ENCODE results near the gene RAB44. TPM values are rescaled to one million over a fixed set of nuclear protein-coding genes. Genes with fewer than 3 reads are reported as not detected.

RAB44 gene
- polyA plus RNA-seq, 1 of the 3 experiments (the other 2 are of a cell fraction): 0.12 TPM

DNA sequence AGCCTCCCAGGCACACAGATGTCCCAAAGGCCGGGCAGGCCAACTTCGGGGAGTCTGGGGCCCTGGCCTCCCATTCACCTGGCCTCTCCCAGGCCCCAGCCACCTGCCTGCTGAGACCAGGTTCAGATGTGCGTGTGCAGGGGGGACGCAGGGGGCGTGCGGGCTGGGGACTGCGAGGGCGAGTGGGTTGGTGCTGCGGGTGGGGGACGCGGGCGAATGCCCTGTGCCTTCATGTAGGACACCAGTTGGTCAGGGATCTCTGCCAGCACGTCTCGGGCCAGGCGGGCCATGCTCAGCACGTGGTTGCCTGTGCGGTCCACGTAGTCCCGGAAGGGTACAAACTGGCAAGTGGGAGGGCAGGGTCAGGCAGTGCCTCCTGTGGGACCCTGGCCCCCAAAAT is 44.5 kb downstream of the RAB44 start (continued):
- TF ChIP-seq FOXM1 (IDR thresholded peaks at IDR 0.05; ENCODE audit: low read depth) (no peak), RAD21 (IDR thresholded peaks at IDR 0.05; ENCODE audit: low read length) (no peak), EP300 (IDR thresholded peaks at IDR 0.05; ENCODE audit: borderline replicate concordance in 1 of 2, low read depth in 1 of 2, low read length in 1 of 2) (no peak), FOSL2 (IDR thresholded peaks at IDR 0.05; ENCODE audit: borderline replicate concordance, low read depth) (no peak), JUND (IDR thresholded peaks at IDR 0.05) (no peak), TAF1 (IDR thresholded peaks at IDR 0.05; ENCODE audit: borderline replicate concordance, low read depth, low read length) (no peak), RCOR1 (IDR thresholded peaks at IDR 0.05; ENCODE audit: low read length) (no peak), SMC3 (IDR thresholded peaks at IDR 0.05; ENCODE audit: low read depth, low read length) (no peak)
- TF ChIP-seq, protein P1, sequence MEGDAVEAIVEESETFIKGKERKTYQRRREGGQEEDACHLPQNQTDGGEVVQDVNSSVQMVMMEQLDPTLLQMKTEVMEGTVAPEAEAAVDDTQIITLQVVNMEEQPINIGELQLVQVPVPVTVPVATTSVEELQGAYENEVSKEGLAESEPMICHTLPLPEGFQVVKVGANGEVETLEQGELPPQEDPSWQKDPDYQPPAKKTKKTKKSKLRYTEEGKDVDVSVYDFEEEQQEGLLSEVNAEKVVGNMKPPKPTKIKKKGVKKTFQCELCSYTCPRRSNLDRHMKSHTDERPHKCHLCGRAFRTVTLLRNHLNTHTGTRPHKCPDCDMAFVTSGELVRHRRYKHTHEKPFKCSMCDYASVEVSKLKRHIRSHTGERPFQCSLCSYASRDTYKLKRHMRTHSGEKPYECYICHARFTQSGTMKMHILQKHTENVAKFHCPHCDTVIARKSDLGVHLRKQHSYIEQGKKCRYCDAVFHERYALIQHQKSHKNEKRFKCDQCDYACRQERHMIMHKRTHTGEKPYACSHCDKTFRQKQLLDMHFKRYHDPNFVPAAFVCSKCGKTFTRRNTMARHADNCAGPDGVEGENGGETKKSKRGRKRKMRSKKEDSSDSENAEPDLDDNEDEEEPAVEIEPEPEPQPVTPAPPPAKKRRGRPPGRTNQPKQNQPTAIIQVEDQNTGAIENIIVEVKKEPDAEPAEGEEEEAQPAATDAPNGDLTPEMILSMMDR (IDR thresholded peaks at IDR 0.05): no peak

DNA sequence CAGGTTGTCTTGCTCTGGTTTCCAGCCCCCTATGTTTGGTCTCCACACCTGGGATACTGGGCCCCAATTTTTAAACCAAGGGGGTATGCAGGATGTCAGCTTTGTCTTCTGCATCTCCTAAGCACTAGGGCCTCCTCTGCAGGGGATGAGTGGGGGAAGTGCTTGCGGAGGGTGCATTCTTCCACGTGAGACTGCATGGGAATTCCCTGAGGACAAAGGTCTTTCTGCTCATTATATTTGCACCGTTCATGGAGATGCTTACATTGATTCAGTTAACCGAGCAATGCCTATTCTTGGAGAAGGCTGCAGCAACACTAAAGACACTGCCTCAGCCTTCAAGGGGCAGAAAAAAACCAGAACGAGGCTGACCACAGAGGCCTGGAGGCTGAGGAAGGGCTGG is 45.4 kb downstream of the RAB44 start:
- no peaks in the 10 kb centered on the region for H3K9me2 ChIP-seq
- no peaks in the 10 kb centered on the region for H3K27me3 ChIP-seq (ENCODE audit: insufficient read depth)
- no peak overlapping the region for H3K4me2 ChIP-seq
- H3K27ac ChIP-seq (ENCODE audit: low read depth in 2 of 2, low read length in 1 of 2): no peak overlapping the region
- 60% methylated on average over 5 of the region's 5 CpGs for WGBS (ENCODE audit: low lambda C conversion rate)
- DNase-seq: no peak
- no peak overlapping the region for H2AFZ ChIP-seq (ENCODE audit: low read depth)
- H3K9ac ChIP-seq: no peak overlapping the region
- ChIA-PET POLR2A (no interaction called here), CTCF (no interaction called here)
- H3K4me3 ChIP-seq (ENCODE audit: low read depth in 2 of 2, low read length in 1 of 2): no peak overlapping the region
- no peaks in the 10 kb centered on the region for H3K79me2 ChIP-seq (ENCODE audit: insufficient read depth)
- H3K36me3 ChIP-seq (replicated peaks in 1 of 2; ENCODE audit: control insufficient read depth in 1 of 2, insufficient read depth in 2 of 2, low read length in 1 of 2): no peaks in the 10 kb centered on the region
- H3F3A ChIP-seq (replicated peaks; ENCODE audit: insufficient read depth): no peaks in the 10 kb centered on the region
- no peaks in the 10 kb centered on the region for H4K20me1 ChIP-seq (ENCODE audit: insufficient read depth)
- no peaks in the 10 kb centered on the region for H3K9me3 ChIP-seq
- no peaks in the 10 kb centered on the region for H3K4me1 ChIP-seq (ENCODE audit: control insufficient read depth in 1 of 2, insufficient read depth in 2 of 2, low read depth in 1 of 2, low read length in 1 of 2)
- TF ChIP-seq GATA2 (CRISPR knock-in tag; IDR thresholded peaks at IDR 0.05): no peak
- TF ChIP-seq FOXM1 (IDR thresholded peaks at IDR 0.05; ENCODE audit: low read depth): no peak
- no peak for TF ChIP-seq JUND (IDR thresholded peaks at IDR 0.05)
- no peak for TF ChIP-seq FOXJ3 (CRISPR knock-in tag; IDR thresholded peaks at IDR 0.05)
- TF ChIP-seq TEAD4 (IDR thresholded peaks at IDR 0.05; ENCODE audit: borderline replicate concordance, insufficient read depth): no peak
- TF ChIP-seq NRF1 (IDR thresholded peaks at IDR 0.05; ENCODE audit: low read depth, low read length): no peak
- TF ChIP-seq MXI1 (IDR thresholded peaks at IDR 0.05; ENCODE audit: low read depth, low read length): no peak
- TF ChIP-seq CHD2 (IDR thresholded peaks at IDR 0.05; ENCODE audit: low read length, partially characterized antibody): no peak
- TF ChIP-seq SIN3A (IDR thresholded peaks at IDR 0.05; ENCODE audit: borderline replicate concordance, low read depth, low read length): no peak
- TF ChIP-seq SMC3 (IDR thresholded peaks at IDR 0.05; ENCODE audit: low read depth, low read length): no peak
- no peak for TF ChIP-seq YY1 (IDR thresholded peaks at IDR 0.05; ENCODE audit: low read depth)
- TF ChIP-seq, protein P1 (IDR thresholded peaks at IDR 0.05): no peak
- TF ChIP-seq NFIC (IDR thresholded peaks at IDR 0.05; ENCODE audit: borderline replicate concordance): no peak
- TF ChIP-seq RXRA (IDR thresholded peaks at IDR 0.05; ENCODE audit: borderline replicate concordance, low read depth): no peak
- no peak for TF ChIP-seq RFX5 (IDR thresholded peaks at IDR 0.05; ENCODE audit: low read length)
- TF ChIP-seq, protein P2, sequence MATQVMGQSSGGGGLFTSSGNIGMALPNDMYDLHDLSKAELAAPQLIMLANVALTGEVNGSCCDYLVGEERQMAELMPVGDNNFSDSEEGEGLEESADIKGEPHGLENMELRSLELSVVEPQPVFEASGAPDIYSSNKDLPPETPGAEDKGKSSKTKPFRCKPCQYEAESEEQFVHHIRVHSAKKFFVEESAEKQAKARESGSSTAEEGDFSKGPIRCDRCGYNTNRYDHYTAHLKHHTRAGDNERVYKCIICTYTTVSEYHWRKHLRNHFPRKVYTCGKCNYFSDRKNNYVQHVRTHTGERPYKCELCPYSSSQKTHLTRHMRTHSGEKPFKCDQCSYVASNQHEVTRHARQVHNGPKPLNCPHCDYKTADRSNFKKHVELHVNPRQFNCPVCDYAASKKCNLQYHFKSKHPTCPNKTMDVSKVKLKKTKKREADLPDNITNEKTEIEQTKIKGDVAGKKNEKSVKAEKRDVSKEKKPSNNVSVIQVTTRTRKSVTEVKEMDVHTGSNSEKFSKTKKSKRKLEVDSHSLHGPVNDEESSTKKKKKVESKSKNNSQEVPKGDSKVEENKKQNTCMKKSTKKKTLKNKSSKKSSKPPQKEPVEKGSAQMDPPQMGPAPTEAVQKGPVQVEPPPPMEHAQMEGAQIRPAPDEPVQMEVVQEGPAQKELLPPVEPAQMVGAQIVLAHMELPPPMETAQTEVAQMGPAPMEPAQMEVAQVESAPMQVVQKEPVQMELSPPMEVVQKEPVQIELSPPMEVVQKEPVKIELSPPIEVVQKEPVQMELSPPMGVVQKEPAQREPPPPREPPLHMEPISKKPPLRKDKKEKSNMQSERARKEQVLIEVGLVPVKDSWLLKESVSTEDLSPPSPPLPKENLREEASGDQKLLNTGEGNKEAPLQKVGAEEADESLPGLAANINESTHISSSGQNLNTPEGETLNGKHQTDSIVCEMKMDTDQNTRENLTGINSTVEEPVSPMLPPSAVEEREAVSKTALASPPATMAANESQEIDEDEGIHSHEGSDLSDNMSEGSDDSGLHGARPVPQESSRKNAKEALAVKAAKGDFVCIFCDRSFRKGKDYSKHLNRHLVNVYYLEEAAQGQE (IDR thresholded peaks at IDR 0.05; ENCODE audit: low read depth, low read length): no peak
- TF ChIP-seq FOSL2 (IDR thresholded peaks at IDR 0.05; ENCODE audit: borderline replicate concordance, low read depth): no peak
- TF ChIP-seq, protein P3, sequence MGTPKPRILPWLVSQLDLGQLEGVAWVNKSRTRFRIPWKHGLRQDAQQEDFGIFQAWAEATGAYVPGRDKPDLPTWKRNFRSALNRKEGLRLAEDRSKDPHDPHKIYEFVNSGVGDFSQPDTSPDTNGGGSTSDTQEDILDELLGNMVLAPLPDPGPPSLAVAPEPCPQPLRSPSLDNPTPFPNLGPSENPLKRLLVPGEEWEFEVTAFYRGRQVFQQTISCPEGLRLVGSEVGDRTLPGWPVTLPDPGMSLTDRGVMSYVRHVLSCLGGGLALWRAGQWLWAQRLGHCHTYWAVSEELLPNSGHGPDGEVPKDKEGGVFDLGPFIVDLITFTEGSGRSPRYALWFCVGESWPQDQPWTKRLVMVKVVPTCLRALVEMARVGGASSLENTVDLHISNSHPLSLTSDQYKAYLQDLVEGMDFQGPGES (IDR thresholded peaks at IDR 0.05; ENCODE audit: low read depth, low read length): no peak
- TF ChIP-seq ELF1 (IDR thresholded peaks at IDR 0.05): no peak

Measured in SK-N-SH (cell line).